Gastrocnemius medialis (tissue), 4 donors: ENCODE data around the gene CCDC183. TPM values are rescaled to one million over a fixed set of nuclear protein-coding genes. Genes with fewer than 3 reads are reported as not detected.
A peak's percentile ranks its signal among the peaks of the same experiment; 100 is the strongest.

Experiments
- ATAC-seq, 2 donors: fragments of 150-250 bp; one replicate each; pipeline ENCODE4 v1.9.1; 2016
- DNase-seq, 2 donors: peaks; one replicate each; pipeline ENCODE4 v3.0.0-alpha.2; 2019
- H3K27ac ChIP-seq, 4 donors: fragments of 200-600 bp; sonication (generic); 1 replicate in 1 of 4; 2 replicates in 3 of 4; pipeline ENCODE4 v1.5.1; 2016 to 2018; ENCODE audit warnings: mild to moderate bottlenecking in 2 of 4, moderate library complexity in 1 of 4
- H3K27me3 ChIP-seq, 3 donors: fragments of 200-600 bp; sonication (generic) in 2 of 3; 1 replicate in 1 of 3; 2 replicates in 2 of 3; pipeline versions ENCODE4 v1.5.1 to v1.6.0; 2016 to 2019; ENCODE audit warnings: mild to moderate bottlenecking in 1 of 3, moderate library complexity in 1 of 3
- H3K36me3 ChIP-seq, 2 donors: fragments of 200-600 bp; sonication (generic) in 1 of 2; one replicate each; pipeline ENCODE4 v1.5.1; 2017 to 2018
- H3K4me1 ChIP-seq, 2 donors: fragments of 200-600 bp; sonication (generic) in 1 of 2; one replicate each; pipeline ENCODE4 v1.5.1; 2016 to 2017; ENCODE audit warnings: mild to moderate bottlenecking in 2 of 2
- H3K4me3 ChIP-seq, 4 donors: fragments of 200-600 bp; sonication (generic) in 3 of 4; 1 replicate in 1 of 4; 2 replicates in 3 of 4; pipeline ENCODE4 v1.5.1; 2016 to 2019; ENCODE audit warnings: mild to moderate bottlenecking in 2 of 4
- H3K9me3 ChIP-seq, 3 donors: fragments of 200-600 bp; sonication (generic) in 2 of 3; 1 replicate in 1 of 3; 2 replicates in 2 of 3; pipeline ENCODE4 v1.5.1; 2016 to 2019
- POLR2A ChIP-seq, 2 donors: fragments of 450-650 bp; IDR thresholded peaks; one replicate each; pipeline ENCODE4 v1.6.1; 2017; ENCODE audit warnings: antibody characterized with exemption in 2 of 2, mild to moderate bottlenecking in 2 of 2, moderate library complexity in 2 of 2
- in situ Hi-C, 4 donors: fragments of 200-750 bp; cut with MboI; loops; one replicate each; pipeline versions ENCODE4 v1.15.0 to v1.8.0; 2017; ENCODE audit warnings: low sequenced_read_pairs in 4 of 4
- intact Hi-C: fragments of 100-400 bp; cut with DNase I; formaldehyde crosslinking; loops from one replicate; pipeline ENCODE4 v1.15.1; 2023; ENCODE audit warnings: low total_unique reads
- total RNA-seq, 4 donors: library from RNA; depleted of rRNA; stranded (reverse); fragments of >200 nt; gene quantifications; one replicate each; pipeline versions ENCODE4 v1.1.0 to v1.2.3, GENCODE V29; 2016
- TF ChIP-seq, protein P1 (sequence below), 5 experiments: fragments of 450-650 bp in 3 of 5; fragments of 200-600 bp in 2 of 5; sonication (generic) in 2 of 5; IDR thresholded peaks in 4 of 5; conservative IDR thresholded peaks in 1 of 5; 1 replicate in 4 of 5; 2 replicates in 1 of 5; pipeline ENCODE4 v1.5.1; 2016 to 2019; ENCODE audit warnings: antibody characterized with exemption in 5 of 5, mild to moderate bottlenecking in 3 of 5, moderate library complexity in 3 of 5

The CCDC183 gene
- under 1 TPM in 1 of 4 donors, not detected in 3; 0.31 TPM for total RNA-seq

DNA sequence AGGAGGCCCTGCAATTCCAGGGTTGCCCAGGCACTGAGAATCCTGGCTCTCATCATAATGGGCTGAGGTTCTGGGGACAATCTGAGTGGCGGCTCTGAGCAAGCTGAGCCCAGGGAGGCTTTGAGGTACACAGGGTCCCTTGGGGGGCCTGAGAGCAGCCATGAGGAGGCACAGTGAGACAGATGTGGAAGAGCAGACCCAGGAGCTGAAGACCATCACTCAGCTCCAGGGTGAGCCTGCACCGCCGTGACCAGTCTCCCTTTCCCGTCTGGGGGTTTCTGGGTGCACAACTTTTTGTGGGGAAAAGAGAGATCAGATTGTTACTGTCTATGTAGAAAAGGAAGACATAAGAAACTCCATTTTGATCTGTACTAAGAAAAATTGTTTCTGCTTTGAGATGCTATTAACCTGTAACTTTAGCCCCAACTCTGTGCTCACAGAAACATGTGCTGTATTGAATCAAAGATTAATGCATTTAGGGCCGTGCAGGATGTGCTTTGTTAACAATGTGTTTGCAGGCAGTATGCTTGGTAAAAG is at the start of gene CCDC183:
CCDC183 (plus strand) TSS at position 101 of the 537 bp plus-strand sequence; CDS start at position 161, 60 bp downstream.
- H3K4me1 ChIP-seq = peaks cover 19 to 23% of the 10 kb centered on the region in 2 donors

DNA sequence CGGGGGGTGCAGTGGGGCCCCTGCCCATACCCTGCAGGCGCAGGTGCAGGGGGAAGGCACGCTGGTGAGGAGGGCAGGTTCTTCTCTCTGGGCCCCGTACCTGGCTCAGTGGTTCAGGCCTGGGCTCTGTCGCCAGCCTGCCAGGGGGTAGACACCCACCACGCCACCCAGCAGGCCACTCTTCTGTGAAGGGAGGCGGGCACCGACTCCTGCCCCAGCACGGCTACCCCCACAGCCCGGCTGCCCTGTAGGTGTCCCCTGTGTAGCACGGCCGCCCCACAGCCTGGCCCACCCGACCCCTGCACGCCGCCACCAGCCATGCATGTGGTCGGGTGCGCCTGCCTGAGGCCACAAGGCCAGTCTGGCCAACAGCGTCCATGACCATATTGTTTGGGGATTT is 49.5 kb upstream of the CCDC183 start:
- DNase-seq = no peak
- Histone ChIP-seq H3K4me1 (peaks cover 0 to 3% of the 10 kb centered on the region in 2 donors), H3K4me3 (no peak overlapping the region), H3K36me3 (no peaks in the 10 kb centered on the region), H3K27ac (no peak overlapping the region), H3K27me3 (peaks cover 16 to 24% (median 21%) of the 10 kb centered on the region in 3 donors), H3K9me3 (no peaks in the 10 kb centered on the region)
- no peak for ATAC-seq
- intact Hi-C loops = no loop called here
- in situ Hi-C loops = no loop called here
- TF ChIP-seq, protein P1, sequence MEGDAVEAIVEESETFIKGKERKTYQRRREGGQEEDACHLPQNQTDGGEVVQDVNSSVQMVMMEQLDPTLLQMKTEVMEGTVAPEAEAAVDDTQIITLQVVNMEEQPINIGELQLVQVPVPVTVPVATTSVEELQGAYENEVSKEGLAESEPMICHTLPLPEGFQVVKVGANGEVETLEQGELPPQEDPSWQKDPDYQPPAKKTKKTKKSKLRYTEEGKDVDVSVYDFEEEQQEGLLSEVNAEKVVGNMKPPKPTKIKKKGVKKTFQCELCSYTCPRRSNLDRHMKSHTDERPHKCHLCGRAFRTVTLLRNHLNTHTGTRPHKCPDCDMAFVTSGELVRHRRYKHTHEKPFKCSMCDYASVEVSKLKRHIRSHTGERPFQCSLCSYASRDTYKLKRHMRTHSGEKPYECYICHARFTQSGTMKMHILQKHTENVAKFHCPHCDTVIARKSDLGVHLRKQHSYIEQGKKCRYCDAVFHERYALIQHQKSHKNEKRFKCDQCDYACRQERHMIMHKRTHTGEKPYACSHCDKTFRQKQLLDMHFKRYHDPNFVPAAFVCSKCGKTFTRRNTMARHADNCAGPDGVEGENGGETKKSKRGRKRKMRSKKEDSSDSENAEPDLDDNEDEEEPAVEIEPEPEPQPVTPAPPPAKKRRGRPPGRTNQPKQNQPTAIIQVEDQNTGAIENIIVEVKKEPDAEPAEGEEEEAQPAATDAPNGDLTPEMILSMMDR (IDR thresholded peaks at IDR 0.05 in 4 of 5, conservative IDR thresholded peaks at IDR 0.05 in 1 of 5) = no peak
- no peak for TF ChIP-seq POLR2A (IDR thresholded peaks at IDR 0.05)

More for the DNA sequence above, at the start of gene CCDC183:
- H3K27ac ChIP-seq = no peak within 1 kb of the TSS
- peaks cover 32 to 46% (median 42%) of the 10 kb centered on the region in 3 donors for H3K27me3 ChIP-seq
- in situ Hi-C loops = loop anchor here in 1 of 4 donors (25.0 kb wide), 1 partner anchor 141 kb away; the partner anchor contains the start of genes C8G and FBXW5
- ATAC-seq (no peak), DNase-seq (no peak)
- intact Hi-C loops = no loop called here
- H3K4me3 ChIP-seq = no peak within 1 kb of the TSS
- H3K9me3 ChIP-seq = no peaks in the 10 kb centered on the region
- no peaks in the 10 kb centered on the region for H3K36me3 ChIP-seq
- TF ChIP-seq, protein P1 (IDR thresholded peaks at IDR 0.05 in 4 of 5, conservative IDR thresholded peaks at IDR 0.05 in 1 of 5) = no peak
- no peak for TF ChIP-seq POLR2A (IDR thresholded peaks at IDR 0.05)

DNA sequence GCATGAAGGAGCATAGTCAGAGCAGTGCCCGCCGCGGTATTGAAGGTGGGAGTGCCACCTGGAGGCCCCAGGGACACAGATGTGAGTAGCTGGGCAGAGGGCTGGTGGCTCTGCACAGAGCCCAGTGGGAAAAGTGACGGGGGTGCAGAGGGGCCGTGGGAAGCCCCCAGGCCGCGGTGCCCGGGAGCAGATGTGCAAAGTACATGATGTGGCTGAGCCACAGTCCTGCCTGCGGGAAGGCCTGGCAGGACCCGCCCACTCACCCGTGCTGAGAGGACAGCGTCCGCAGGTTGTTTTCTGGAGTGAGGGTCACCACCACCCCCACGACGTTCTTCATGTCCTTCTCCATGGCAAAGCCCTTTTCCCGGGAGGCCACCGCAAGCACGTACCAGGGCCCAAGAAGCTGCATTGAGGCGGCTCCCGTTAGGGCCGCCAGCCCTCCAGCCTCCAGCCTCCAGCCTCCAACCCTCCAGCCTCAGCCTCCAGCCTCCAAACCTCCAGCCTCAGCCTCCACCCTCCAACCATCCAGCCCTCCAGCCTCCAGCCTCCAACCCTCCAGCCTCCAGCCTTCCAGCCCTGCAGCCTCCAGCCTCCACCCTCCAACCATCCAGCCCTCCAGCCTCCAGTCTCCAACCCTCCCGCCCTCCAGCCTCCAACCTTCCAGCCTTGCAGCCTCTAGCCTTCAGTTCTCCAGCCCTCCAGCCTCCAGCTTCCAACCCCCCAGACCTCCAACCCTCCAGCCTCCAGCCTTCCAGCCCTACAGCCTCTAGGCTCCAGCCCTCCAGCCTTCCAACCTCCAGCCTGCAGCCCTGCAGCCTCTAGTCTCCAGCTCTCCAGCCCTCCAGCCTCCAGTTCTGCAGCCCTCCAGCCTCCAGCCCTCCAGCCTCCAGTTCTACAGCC is 48.7 kb upstream of the CCDC183 start:
- in situ Hi-C loops = no loop called here
- H3K36me3 ChIP-seq = no peaks in the 10 kb centered on the region
- intact Hi-C loops = no loop called here
- H3K9me3 ChIP-seq = no peaks in the 10 kb centered on the region
- H3K27ac ChIP-seq = no peak overlapping the region
- peaks cover 9 to 16% (median 13%) of the 10 kb centered on the region in 3 donors for H3K27me3 ChIP-seq
- H3K4me1 ChIP-seq = peaks cover 0 to 3% of the 10 kb centered on the region in 2 donors
- ATAC-seq (no peak), DNase-seq (no peak)
- TF ChIP-seq, protein P1 (IDR thresholded peaks at IDR 0.05 in 4 of 5, conservative IDR thresholded peaks at IDR 0.05 in 1 of 5) = no peak
- no peak for TF ChIP-seq POLR2A (IDR thresholded peaks at IDR 0.05)
- no peak overlapping the region for H3K4me3 ChIP-seq

DNA sequence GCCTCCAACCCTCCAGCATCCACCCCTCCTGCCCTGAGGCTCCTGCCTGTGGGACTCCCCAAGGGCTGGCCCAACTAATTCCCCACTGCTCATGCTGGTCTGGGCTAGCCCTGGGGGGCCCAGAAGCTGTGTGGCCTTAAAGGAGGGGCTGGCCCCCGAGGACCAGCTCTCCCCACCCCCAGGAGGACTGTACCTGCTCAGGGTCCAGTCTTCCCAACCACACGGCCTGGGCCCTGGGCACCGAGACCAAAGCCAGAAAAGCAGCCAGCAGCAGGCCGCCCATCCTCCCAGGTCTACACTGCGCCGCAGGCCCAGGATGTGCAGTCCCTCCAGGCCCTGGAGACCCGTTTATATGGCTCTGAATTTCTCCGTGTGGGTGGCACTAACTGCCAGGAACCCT is 47.9 kb upstream of the CCDC183 start, which contains the start of gene LCN6:
LCN6 (minus strand) TSS at position 325 of the 400 bp plus-strand sequence; CDS start at position 283, 42 bp downstream.
- Histone ChIP-seq H3K36me3 (no peaks in the 10 kb centered on the region), H3K4me1 (peaks cover 0 to 3% of the 10 kb centered on the region in 2 donors), H3K9me3 (no peaks in the 10 kb centered on the region), H3K27ac (peak within 1 kb of the TSS in 3 of 4 donors; percentile 51 to 55 (median 52)), H3K27me3 (peaks cover 5 to 8% (median 6%) of the 10 kb centered on the region in 3 donors), H3K4me3 (no peak within 1 kb of the TSS)
- no peak for TF ChIP-seq POLR2A (IDR thresholded peaks at IDR 0.05)
- TF ChIP-seq, protein P1 (IDR thresholded peaks at IDR 0.05 in 4 of 5, conservative IDR thresholded peaks at IDR 0.05 in 1 of 5) = no peak
- in situ Hi-C loops (no loop called here), intact Hi-C loops (no loop called here)
- no peak for ATAC-seq
- DNase-seq = no peak
